ENCODE results near the gene BIN1. TPM values are rescaled to one million over a fixed set of nuclear protein-coding genes. Genes with fewer than 3 reads are reported as not detected.

BIN1 gene
- polyA plus RNA-seq, 1 of the 3 experiments (the other 2 are of a cell fraction): 40.3 TPM

DNA sequence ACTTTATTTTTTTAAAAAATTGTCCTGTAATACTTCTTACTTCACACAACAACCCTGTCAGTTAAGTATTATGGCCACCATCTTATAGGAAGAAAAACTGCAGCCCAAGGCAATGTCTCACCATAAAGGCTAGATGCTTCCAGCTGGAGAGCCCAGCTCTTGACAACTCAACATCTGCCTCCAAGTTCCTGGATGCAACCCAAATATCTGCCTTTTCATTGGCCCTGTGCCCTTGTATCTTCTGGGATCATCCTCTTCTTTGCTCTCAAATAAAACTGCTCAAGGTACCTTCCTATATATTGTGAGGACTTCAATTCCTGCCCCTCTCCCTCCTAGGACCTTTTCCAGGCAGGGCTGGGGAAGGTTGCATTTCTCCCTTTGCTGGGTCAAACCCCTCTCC is 69.5 kb downstream of the BIN1 start:
- H3K9me3 ChIP-seq: no peaks in the 10 kb centered on the region
- H3K4me3 ChIP-seq (ENCODE audit: low read depth in 2 of 2, low read length in 1 of 2): no peak overlapping the region
- no peak overlapping the region for H3K9ac ChIP-seq
- no peaks in the 10 kb centered on the region for H3K36me3 ChIP-seq (replicated peaks in 1 of 2; ENCODE audit: control insufficient read depth in 1 of 2, insufficient read depth in 2 of 2, low read length in 1 of 2)
- no peaks in the 10 kb centered on the region for H4K20me1 ChIP-seq (ENCODE audit: insufficient read depth)
- ChIA-PET CTCF (interaction anchor here (0.8 to 3.3 kb wide), 5 partner anchors 12 to 61 kb away, joined by 3 to 17 read pairs (median 4); no protein-coding TSS in a partner anchor), POLR2A (no interaction called here)
- H2AFZ ChIP-seq (ENCODE audit: low read depth): no peak overlapping the region
- H3F3A ChIP-seq (replicated peaks; ENCODE audit: insufficient read depth): no peaks in the 10 kb centered on the region
- no peak overlapping the region for H3K27ac ChIP-seq (ENCODE audit: low read depth in 2 of 2, low read length in 1 of 2)
- DNase-seq: no peak
- no peak overlapping the region for H3K4me2 ChIP-seq
- no peaks in the 10 kb centered on the region for H3K9me2 ChIP-seq
- no peaks in the 10 kb centered on the region for H3K79me2 ChIP-seq (ENCODE audit: insufficient read depth)
- no peak for TF ChIP-seq MXI1 (IDR thresholded peaks at IDR 0.05; ENCODE audit: low read depth, low read length)
- no peak for TF ChIP-seq NRF1 (IDR thresholded peaks at IDR 0.05; ENCODE audit: low read depth, low read length)
- no peak for TF ChIP-seq SMC3 (IDR thresholded peaks at IDR 0.05; ENCODE audit: low read depth, low read length)
- TF ChIP-seq RCOR1 (IDR thresholded peaks at IDR 0.05; ENCODE audit: low read length): no peak
- TF ChIP-seq EP300 (IDR thresholded peaks at IDR 0.05; ENCODE audit: borderline replicate concordance in 1 of 2, low read depth in 1 of 2, low read length in 1 of 2): no peak
- TF ChIP-seq RAD21 (IDR thresholded peaks at IDR 0.05; ENCODE audit: low read length): no peak
- TF ChIP-seq FOSL2 (IDR thresholded peaks at IDR 0.05; ENCODE audit: borderline replicate concordance, low read depth): no peak
- TF ChIP-seq CHD2 (IDR thresholded peaks at IDR 0.05; ENCODE audit: low read length, partially characterized antibody): no peak
- no peak for TF ChIP-seq IRF3 (IDR thresholded peaks at IDR 0.05; ENCODE audit: low read depth, low read length)
- peaks cover 0 to 10% of the 10 kb centered on the region in 2 experiments; a peak in 2 of 4 replicates for H3K4me1 ChIP-seq (ENCODE audit: control insufficient read depth in 1 of 2, insufficient read depth in 2 of 2, low read depth in 1 of 2, low read length in 1 of 2)
- no peaks in the 10 kb centered on the region for H3K27me3 ChIP-seq (ENCODE audit: insufficient read depth)

DNA sequence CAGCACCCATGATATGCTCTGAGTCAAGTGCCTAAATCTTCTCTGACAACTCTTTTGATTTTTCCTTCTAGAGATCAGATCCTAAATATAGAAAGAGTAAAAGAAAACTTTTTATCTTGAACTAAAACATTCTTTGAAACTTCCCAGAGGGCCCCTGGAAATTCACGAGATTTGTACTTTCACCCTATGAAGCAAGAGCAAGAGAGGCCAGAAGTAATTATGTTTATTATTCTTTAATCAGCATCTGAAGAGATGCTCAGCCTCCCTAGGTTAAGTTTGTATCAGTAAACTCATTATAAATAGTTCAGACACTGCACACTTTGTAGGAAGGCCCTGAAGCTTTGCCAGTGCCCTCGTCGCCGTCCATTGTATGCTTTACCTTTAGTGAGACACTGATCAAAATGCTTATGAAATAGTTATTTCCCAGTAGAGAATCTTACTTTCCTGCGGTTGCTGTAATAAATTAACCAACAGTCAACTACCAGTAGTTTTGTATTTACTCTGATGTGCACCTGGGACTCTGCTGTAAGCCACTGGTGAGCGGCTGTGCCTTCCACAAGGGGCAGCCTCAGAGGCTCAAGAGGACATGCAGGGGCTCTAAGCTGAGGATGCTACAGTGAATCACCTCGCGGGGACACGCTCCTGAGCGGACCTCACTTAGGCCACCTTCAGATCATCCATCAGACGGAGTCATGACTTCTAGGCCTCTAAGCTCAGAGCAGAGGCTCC is 71.9 kb downstream of the BIN1 start:
- Histone ChIP-seq H3K79me2 (ENCODE audit: insufficient read depth) (no peaks in the 10 kb centered on the region), H3K9ac (no peak overlapping the region), H2AFZ (ENCODE audit: low read depth) (no peak overlapping the region), H3F3A (replicated peaks; ENCODE audit: insufficient read depth) (no peaks in the 10 kb centered on the region), H3K9me2 (no peaks in the 10 kb centered on the region), H3K27me3 (ENCODE audit: insufficient read depth) (no peaks in the 10 kb centered on the region), H3K4me3 (ENCODE audit: low read depth in 2 of 2, low read length in 1 of 2) (no peak overlapping the region), H3K27ac (ENCODE audit: low read depth in 2 of 2, low read length in 1 of 2) (no peak overlapping the region), H3K9me3 (no peaks in the 10 kb centered on the region), H3K36me3 (replicated peaks in 1 of 2; ENCODE audit: control insufficient read depth in 1 of 2, insufficient read depth in 2 of 2, low read length in 1 of 2) (no peaks in the 10 kb centered on the region), H3K4me2 (no peak overlapping the region), H3K4me1 (ENCODE audit: control insufficient read depth in 1 of 2, insufficient read depth in 2 of 2, low read depth in 1 of 2, low read length in 1 of 2) (peaks cover 0 to 10% of the 10 kb centered on the region in 2 experiments; a peak in 2 of 4 replicates), H4K20me1 (ENCODE audit: insufficient read depth) (no peaks in the 10 kb centered on the region)
- TF ChIP-seq, protein P1, sequence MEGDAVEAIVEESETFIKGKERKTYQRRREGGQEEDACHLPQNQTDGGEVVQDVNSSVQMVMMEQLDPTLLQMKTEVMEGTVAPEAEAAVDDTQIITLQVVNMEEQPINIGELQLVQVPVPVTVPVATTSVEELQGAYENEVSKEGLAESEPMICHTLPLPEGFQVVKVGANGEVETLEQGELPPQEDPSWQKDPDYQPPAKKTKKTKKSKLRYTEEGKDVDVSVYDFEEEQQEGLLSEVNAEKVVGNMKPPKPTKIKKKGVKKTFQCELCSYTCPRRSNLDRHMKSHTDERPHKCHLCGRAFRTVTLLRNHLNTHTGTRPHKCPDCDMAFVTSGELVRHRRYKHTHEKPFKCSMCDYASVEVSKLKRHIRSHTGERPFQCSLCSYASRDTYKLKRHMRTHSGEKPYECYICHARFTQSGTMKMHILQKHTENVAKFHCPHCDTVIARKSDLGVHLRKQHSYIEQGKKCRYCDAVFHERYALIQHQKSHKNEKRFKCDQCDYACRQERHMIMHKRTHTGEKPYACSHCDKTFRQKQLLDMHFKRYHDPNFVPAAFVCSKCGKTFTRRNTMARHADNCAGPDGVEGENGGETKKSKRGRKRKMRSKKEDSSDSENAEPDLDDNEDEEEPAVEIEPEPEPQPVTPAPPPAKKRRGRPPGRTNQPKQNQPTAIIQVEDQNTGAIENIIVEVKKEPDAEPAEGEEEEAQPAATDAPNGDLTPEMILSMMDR (IDR thresholded peaks at IDR 0.05): no peak
- TF ChIP-seq FOSL2 (IDR thresholded peaks at IDR 0.05; ENCODE audit: borderline replicate concordance, low read depth): no peak
- TF ChIP-seq, protein P2, sequence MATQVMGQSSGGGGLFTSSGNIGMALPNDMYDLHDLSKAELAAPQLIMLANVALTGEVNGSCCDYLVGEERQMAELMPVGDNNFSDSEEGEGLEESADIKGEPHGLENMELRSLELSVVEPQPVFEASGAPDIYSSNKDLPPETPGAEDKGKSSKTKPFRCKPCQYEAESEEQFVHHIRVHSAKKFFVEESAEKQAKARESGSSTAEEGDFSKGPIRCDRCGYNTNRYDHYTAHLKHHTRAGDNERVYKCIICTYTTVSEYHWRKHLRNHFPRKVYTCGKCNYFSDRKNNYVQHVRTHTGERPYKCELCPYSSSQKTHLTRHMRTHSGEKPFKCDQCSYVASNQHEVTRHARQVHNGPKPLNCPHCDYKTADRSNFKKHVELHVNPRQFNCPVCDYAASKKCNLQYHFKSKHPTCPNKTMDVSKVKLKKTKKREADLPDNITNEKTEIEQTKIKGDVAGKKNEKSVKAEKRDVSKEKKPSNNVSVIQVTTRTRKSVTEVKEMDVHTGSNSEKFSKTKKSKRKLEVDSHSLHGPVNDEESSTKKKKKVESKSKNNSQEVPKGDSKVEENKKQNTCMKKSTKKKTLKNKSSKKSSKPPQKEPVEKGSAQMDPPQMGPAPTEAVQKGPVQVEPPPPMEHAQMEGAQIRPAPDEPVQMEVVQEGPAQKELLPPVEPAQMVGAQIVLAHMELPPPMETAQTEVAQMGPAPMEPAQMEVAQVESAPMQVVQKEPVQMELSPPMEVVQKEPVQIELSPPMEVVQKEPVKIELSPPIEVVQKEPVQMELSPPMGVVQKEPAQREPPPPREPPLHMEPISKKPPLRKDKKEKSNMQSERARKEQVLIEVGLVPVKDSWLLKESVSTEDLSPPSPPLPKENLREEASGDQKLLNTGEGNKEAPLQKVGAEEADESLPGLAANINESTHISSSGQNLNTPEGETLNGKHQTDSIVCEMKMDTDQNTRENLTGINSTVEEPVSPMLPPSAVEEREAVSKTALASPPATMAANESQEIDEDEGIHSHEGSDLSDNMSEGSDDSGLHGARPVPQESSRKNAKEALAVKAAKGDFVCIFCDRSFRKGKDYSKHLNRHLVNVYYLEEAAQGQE (IDR thresholded peaks at IDR 0.05; ENCODE audit: low read depth, low read length): no peak
- no peak for TF ChIP-seq TAF1 (IDR thresholded peaks at IDR 0.05; ENCODE audit: borderline replicate concordance, low read depth, low read length)
- TF ChIP-seq IRF3 (IDR thresholded peaks at IDR 0.05; ENCODE audit: low read depth, low read length): no peak
- no peak for TF ChIP-seq GATA2 (CRISPR knock-in tag; IDR thresholded peaks at IDR 0.05)
- TF ChIP-seq MEF2A (IDR thresholded peaks at IDR 0.05; ENCODE audit: borderline replicate concordance, low read depth): no peak
- TF ChIP-seq TEAD4 (IDR thresholded peaks at IDR 0.05; ENCODE audit: borderline replicate concordance, insufficient read depth): no peak
- no peak for DNase-seq
- ChIA-PET CTCF (interaction anchor here (1.2 to 3.3 kb wide), 3 partner anchors 10 to 258 kb away, joined by 3 to 17 read pairs (median 4); no protein-coding TSS in a partner anchor), POLR2A (no interaction called here)
- WGBS (ENCODE audit: low lambda C conversion rate): 76% methylated on average over 11 of the region's 11 CpGs
